ENCODE results near the gene TDRD12. TPM values are rescaled to one million over a fixed set of nuclear protein-coding genes. Genes with fewer than 3 reads are reported as not detected.

The TDRD12 gene
- total RNA-seq, 1 experiment from 2014 or later, result 1.3 TPM

DNA sequence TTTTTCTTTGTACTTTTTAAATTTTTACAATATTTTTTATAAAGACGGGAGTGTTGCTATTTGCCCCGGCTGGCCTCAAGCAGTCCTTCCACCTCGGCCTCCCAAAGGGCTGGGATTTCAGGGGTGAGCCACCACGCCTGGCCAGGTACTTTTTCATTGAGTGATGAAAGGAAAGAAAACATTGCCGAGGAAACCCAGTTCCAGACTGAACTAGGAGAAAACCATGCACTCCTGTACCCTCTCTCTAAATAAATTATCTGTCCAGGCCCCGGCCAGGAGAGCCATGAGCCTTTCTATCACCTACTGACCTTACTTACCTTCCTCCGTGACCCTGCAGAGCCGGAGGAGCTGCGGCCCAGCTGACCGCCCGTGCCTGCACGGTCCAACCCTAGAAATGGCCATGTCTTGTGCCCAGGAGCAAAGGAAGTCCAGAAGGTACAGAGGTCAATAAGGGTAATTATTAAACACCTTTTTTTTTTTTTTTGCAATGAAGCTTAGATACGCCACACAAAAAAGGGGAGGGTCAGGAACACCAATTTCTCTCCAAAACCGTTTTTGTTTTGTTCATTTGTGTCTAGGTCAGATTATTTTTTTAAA lies 149.9 kb downstream of the TDRD12 start, which contains the start of gene SLC7A9:
Gene SLC7A9 (minus strand): TSS at position 399 of the 597 bp plus-strand sequence. CDS start 1,233 bp downstream, outside the sequence.
- no peaks in the 10 kb centered on the region for H3K79me2 ChIP-seq (ENCODE audit: insufficient read depth, low read length)
- no peak within 1 kb of the TSS for H2BK5ac ChIP-seq (ENCODE audit: insufficient read length, low read length)
- H2BK12ac ChIP-seq (ENCODE audit: insufficient read length, low read depth, low read length), result no peak within 1 kb of the TSS
- no peak within 1 kb of the TSS for H4K8ac ChIP-seq (replicated peaks; ENCODE audit: insufficient read length, low read depth, low read length)
- no peak within 1 kb of the TSS for H3K4me2 ChIP-seq (ENCODE audit: insufficient read depth, insufficient read length, low read length)
- H3K14ac ChIP-seq (ENCODE audit: insufficient read depth, low read length), result peak within 1 kb of the TSS; percentile 54; the same call in 1 of the 2 replicates
- no peaks in the 10 kb centered on the region for H3K4me1 ChIP-seq (ENCODE audit: insufficient read depth, low read length)
- no peaks in the 10 kb centered on the region for H3K27me3 ChIP-seq (ENCODE audit: insufficient read depth, low read length)
- H2BK20ac ChIP-seq (ENCODE audit: low read depth, low read length, poor library complexity, severe bottlenecking), result no peak within 1 kb of the TSS
- TF ChIP-seq, protein P1, sequence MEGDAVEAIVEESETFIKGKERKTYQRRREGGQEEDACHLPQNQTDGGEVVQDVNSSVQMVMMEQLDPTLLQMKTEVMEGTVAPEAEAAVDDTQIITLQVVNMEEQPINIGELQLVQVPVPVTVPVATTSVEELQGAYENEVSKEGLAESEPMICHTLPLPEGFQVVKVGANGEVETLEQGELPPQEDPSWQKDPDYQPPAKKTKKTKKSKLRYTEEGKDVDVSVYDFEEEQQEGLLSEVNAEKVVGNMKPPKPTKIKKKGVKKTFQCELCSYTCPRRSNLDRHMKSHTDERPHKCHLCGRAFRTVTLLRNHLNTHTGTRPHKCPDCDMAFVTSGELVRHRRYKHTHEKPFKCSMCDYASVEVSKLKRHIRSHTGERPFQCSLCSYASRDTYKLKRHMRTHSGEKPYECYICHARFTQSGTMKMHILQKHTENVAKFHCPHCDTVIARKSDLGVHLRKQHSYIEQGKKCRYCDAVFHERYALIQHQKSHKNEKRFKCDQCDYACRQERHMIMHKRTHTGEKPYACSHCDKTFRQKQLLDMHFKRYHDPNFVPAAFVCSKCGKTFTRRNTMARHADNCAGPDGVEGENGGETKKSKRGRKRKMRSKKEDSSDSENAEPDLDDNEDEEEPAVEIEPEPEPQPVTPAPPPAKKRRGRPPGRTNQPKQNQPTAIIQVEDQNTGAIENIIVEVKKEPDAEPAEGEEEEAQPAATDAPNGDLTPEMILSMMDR (conservative IDR thresholded peaks at IDR 0.05), result no peak
- no peak within 1 kb of the TSS for H4K5ac ChIP-seq (ENCODE audit: insufficient read length, low read depth, low read length)
- H2BK120ac ChIP-seq (ENCODE audit: low read depth, low read length, poor library complexity, severe bottlenecking), result no peak within 1 kb of the TSS
- no peaks in the 10 kb centered on the region for H3K36me3 Mint-ChIP-seq (ENCODE audit: insufficient read depth in 1 of 3, low read depth in 3 of 3)
- H3T11ph ChIP-seq (ENCODE audit: low read length), result no peak within 1 kb of the TSS
- no peaks in the 10 kb centered on the region for H3K27me3 Mint-ChIP-seq (ENCODE audit: low read depth)
- H3K9me3 Mint-ChIP-seq, result no peaks in the 10 kb centered on the region; a peak in 2 of 5 replicates
- H4K20me1 ChIP-seq (ENCODE audit: control insufficient read depth, insufficient read depth, insufficient read length), result no peaks in the 10 kb centered on the region
- WGBS (ENCODE audit: extremely low coverage, insufficient read length, low lambda C conversion rate), result no CpG with 5 or more reads among the region's 14 CpGs
- no peaks in the 10 kb centered on the region for H3K79me1 ChIP-seq (ENCODE audit: insufficient read depth, low read depth, low read length, poor library complexity, severe bottlenecking)
- H3K27ac Mint-ChIP-seq, result peak within 1 kb of the TSS in 1 of 3 experiments; percentile 59; a peak in 1 of 7 replicates
- H2AK5ac ChIP-seq (ENCODE audit: insufficient read length, low read length), result no peak within 1 kb of the TSS
- no peak within 1 kb of the TSS for H3K4me3 Mint-ChIP-seq
- no peak within 1 kb of the TSS for H2BK15ac ChIP-seq (ENCODE audit: low read depth, low read length)
- no peak for DNase-seq
- no peak within 1 kb of the TSS for H3K27ac ChIP-seq (ENCODE audit: insufficient read length, low read depth, low read length)
- no peaks in the 10 kb centered on the region for H3K23me2 ChIP-seq (ENCODE audit: insufficient read length, low read depth, low read length, poor library complexity, severe bottlenecking)
- H3K9ac ChIP-seq (ENCODE audit: extremely low read depth, insufficient read length, low read length), result no peak within 1 kb of the TSS
- H4K91ac ChIP-seq (ENCODE audit: insufficient read length, low read depth, low read length), result no peak within 1 kb of the TSS
- no peak within 1 kb of the TSS for H3K4ac ChIP-seq (ENCODE audit: low read depth, low read length)
- H3K4me1 Mint-ChIP-seq, result peaks cover 13 to 14% of the 10 kb centered on the region in 2 experiments; a peak in 3 of 4 replicates
- H3K18ac ChIP-seq (ENCODE audit: insufficient read length, low read depth, low read length), result peak within 1 kb of the TSS; percentile 3
- no peaks in the 10 kb centered on the region for H3K9me3 ChIP-seq (ENCODE audit: control insufficient read depth, low read depth, low read length)
- no peak within 1 kb of the TSS for H3K23ac ChIP-seq (ENCODE audit: insufficient read length, low read depth, low read length)
- no peak within 1 kb of the TSS for H3K56ac ChIP-seq (ENCODE audit: insufficient read length, low read depth, low read length)
- no peak within 1 kb of the TSS for H2AFZ ChIP-seq (ENCODE audit: low read length)

Data from H9 (cell line).